HEK293 (cell line): ENCODE results near the gene EFEMP1.

Experiments
- CTCF ChIA-PET: fragments of 350-600 bp; formaldehyde crosslinking; extraction: SDS; loops from one replicate; lab custom pipeline; 2021; ENCODE audit warnings: antibody characterized with exemption; lab: Yijun Ruan, JAX
- POLR2A ChIA-PET: fragments of 300-600 bp; formaldehyde crosslinking; extraction: SDS; loops from one replicate; lab custom pipeline; 2020; ENCODE audit warnings: antibody characterized with exemption, inconsistent platforms; lab: Yijun Ruan, JAX
- H3K27ac ChIP-seq: fragments of 200-500 bp; sonication (Bioruptor generic); 2 replicates; pipeline ENCODE4 v1.5.1; 2014; ENCODE audit warnings: low read depth, low read length, control low read depth, inconsistent platforms; ENCODE audit errors: extremely low read depth
- H3K36me3 ChIP-seq, 2 experiments: fragments of 200-500 bp in 1 of 2; sonication (Bioruptor generic) in 1 of 2; 1 replicate in 1 of 2; 2 replicates in 1 of 2; pipeline ENCODE4 v1.5.1; 2014 to 2017; ENCODE audit warnings: inconsistent platforms in 2 of 2, low read length in 2 of 2; ENCODE audit not compliant: control insufficient read depth in 2 of 2, insufficient read depth in 1 of 2
- H3K4me1 ChIP-seq: fragments of 200-500 bp; sonication (Bioruptor generic); 2 replicates; pipeline ENCODE4 v1.5.1; 2014; ENCODE audit warnings: mild to moderate bottlenecking, low read length, inconsistent platforms; ENCODE audit not compliant: control insufficient read depth, insufficient read depth
- H3K4me3 ChIP-seq: 2 replicates; pipeline ENCODE4 v1.5.1; 2011; ENCODE audit warnings: low read depth, mild to moderate bottlenecking, control low read depth, low read length, moderate library complexity
- H3K9me3 ChIP-seq: fragments of 200-500 bp; sonication (Bioruptor generic); 2 replicates; pipeline ENCODE4 v1.5.1; 2014; ENCODE audit warnings: low read depth, low read length, inconsistent platforms; ENCODE audit not compliant: control insufficient read depth, insufficient read depth
- REPIN1 ChIP-seq: fragments of 450-650 bp; formaldehyde crosslinking; IDR thresholded peaks from 2 replicates; pipeline ENCODE4 v1.5.1; 2017; ENCODE audit warnings: missing biosample characterization, missing genetic modification characterization, low read depth
- ZNF324 ChIP-seq: fragments of 450-650 bp; formaldehyde crosslinking; IDR thresholded peaks from 2 replicates; pipeline ENCODE4 v1.5.1; 2016; ENCODE audit warnings: missing biosample characterization, missing genetic modification characterization
- ZNF529 ChIP-seq: fragments of 450-650 bp; formaldehyde crosslinking; IDR thresholded peaks from 2 replicates; pipeline ENCODE4 v1.5.1; 2017; ENCODE audit warnings: missing genetic modification characterization, missing biosample characterization; ENCODE audit not compliant: insufficient replicate concordance

The EFEMP1 gene

GRCh38 chr2:55826246-55826645 lies 97.3 kb downstream of the EFEMP1 start (continued):
- no peak for TF ChIP-seq ZNF324 (tag by site-specific recombination)
- TF ChIP-seq ZNF529 (tag by site-specific recombination) = no peak

- no peak overlapping the region for H3K4me3 ChIP-seq
- CTCF ChIA-PET = no interaction called here
- no peak overlapping the region for H3K27ac ChIP-seq
Measured at GRCh38 chr2:55824551-55825096, 99.0 kb downstream of the EFEMP1 start.

More at GRCh38 chr2:55824551-55825096, 99.0 kb downstream of the EFEMP1 start:
- no peak for TF ChIP-seq REPIN1 (tag by site-specific recombination)
- Histone ChIP-seq H3K9me3 (no peaks in the 10 kb centered on the region), H3K36me3 (no peaks in the 10 kb centered on the region), H3K4me1 (no peaks in the 10 kb centered on the region)
- POLR2A ChIA-PET = no interaction called here
